ENCODE data around the gene GPC5.

DNA sequence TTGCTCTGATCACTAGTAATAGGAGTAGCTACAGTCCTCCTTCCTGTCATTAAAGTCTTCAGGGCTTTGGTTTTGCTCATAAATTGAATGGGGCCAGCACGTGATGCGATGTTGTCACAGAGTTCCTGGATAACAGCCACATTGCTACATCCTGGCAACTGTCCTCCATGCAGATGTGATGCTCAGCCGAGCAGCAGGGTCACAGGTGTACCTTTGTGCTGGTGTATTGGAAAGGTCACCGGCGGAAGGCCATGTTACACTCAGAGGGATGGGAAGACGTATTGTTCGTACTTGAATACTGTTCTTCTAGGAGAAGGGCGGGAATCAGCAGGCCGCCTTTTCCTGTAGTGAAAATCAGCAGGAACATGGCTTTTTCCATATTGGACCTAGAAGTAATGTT lies 1114.4 kb downstream of the GPC5 start:
- TF ChIP-seq CTCF (IDR thresholded peaks at IDR 0.05; ENCODE audit: low read length): no peak
- TF ChIP-seq EZH2 (IDR thresholded peaks at IDR 0.05; ENCODE audit: borderline replicate concordance, low read length): no peak

All from OCI-LY1 (cell line).